Heart right ventricle (tissue), 16 donors: ENCODE measurements around the gene GSX2. TPM values are rescaled to one million over a fixed set of nuclear protein-coding genes. Genes with fewer than 3 reads are reported as not detected.

Source experiments
- ATAC-seq, 8 donors: fragments of 200-7000 bp; cut with Tn5 transposase; one replicate each; pipeline ENCODE4 v1.9.1; 2020; ENCODE audit warnings: mild to moderate bottlenecking in 8 of 8, moderate library complexity in 8 of 8, moderate number of reproducible peaks in 1 of 8
- DNase-seq, 2 donors: peaks; one replicate each; pipeline ENCODE4 v3.0.0-alpha.2; 2020
- H3K27ac ChIP-seq, 10 donors: fragments of 200-600 bp; sonication (generic) in 2 of 10; one replicate each; pipeline versions ENCODE4 v1.5.0 to v1.8.0; 2020 to 2022; ENCODE audit warnings: mild to moderate bottlenecking in 3 of 10
- H3K27me3 ChIP-seq, 7 donors: fragments of 200-600 bp; one replicate each; pipeline ENCODE4 v1.8.0; 2021 to 2022; ENCODE audit warnings: mild to moderate bottlenecking in 2 of 7
- H3K36me3 ChIP-seq, 9 donors: fragments of 200-600 bp; sonication (generic) in 1 of 9; one replicate each; pipeline versions ENCODE4 v1.5.0 to v1.8.0; 2020 to 2022; ENCODE audit warnings: mild to moderate bottlenecking in 2 of 9
- H3K4me1 ChIP-seq, 9 donors: fragments of 200-600 bp; sonication (generic) in 1 of 9; one replicate each; pipeline versions ENCODE4 v1.5.0 to v1.8.0; 2020 to 2022; ENCODE audit warnings: mild to moderate bottlenecking in 4 of 9
- H3K4me3 ChIP-seq, 10 donors: fragments of 200-600 bp; sonication (generic) in 2 of 10; one replicate each; pipeline versions ENCODE4 v1.5.0 to v1.8.0; 2020 to 2022; ENCODE audit warnings: mild to moderate bottlenecking in 7 of 10, moderate library complexity in 2 of 10
- H3K9me3 ChIP-seq, 11 donors: fragments of 200-600 bp in 10 of 11; sonication (generic) in 2 of 11; one replicate each; pipeline versions ENCODE4 v1.5.0 to v1.8.0; 2013 to 2022; ENCODE audit warnings: mild to moderate bottlenecking in 2 of 11, control low read depth in 1 of 11, moderate library complexity in 1 of 11
- WGBS, 2 donors: extraction: QIAGEN DNeasy Blood & Tissue Kit; methylation state at CpG; one replicate each; pipeline ENCODE4 v1.1.7; 2013; ENCODE audit warnings: inconsistent platforms in 1 of 2; 5-methylcytosine and 5-hydroxymethylcytosine counted together
- intact Hi-C, 10 donors: fragments of 100-400 bp; cut with DNase I; formaldehyde crosslinking; loops; one replicate each; pipeline versions ENCODE4 v1.11.1 to v1.14.2; 2022
- polyA plus RNA-seq, 2 donors: library from polyadenylated mRNA; stranded (reverse); fragments of 200-250 nt; gene quantifications; one replicate each; pipeline ENCODE4 v1.2.3, GENCODE V29; 2013
- total RNA-seq, 10 donors: library from RNA; stranded (reverse); fragmentation: NEBNext Ultra II Directional in 3 of 10; extraction: Animal tissue kit (Norgen Biotek cat#: 25700) in 3 of 10; gene quantifications; one replicate each; pipeline versions ENCODE4 v1.2.1 to v1.2.4, GENCODE V29; 2021 to 2023
- TF ChIP-seq, protein P1 (sequence below), 9 donors: fragments of 200-600 bp; sonication (generic) in 2 of 9; IDR thresholded peaks; one replicate each; pipeline versions ENCODE4 v1.5.0 to v1.8.0; 2021 to 2022; ENCODE audit warnings: antibody characterized with exemption in 9 of 9, mild to moderate bottlenecking in 5 of 9, moderate library complexity in 1 of 9
- donor health status: Arrhythmogenic right ventricular cardiomyopathy.
- donor health status: ischemic (EF 13 %, LVEDD 7.1; RV severe dilation, severe dysfunction).
- donor health status: healthy with polysubstance abuse.
- donor health status: DM: no; HTN: yes; CAD: no.
- donor health status: DM: no; HTN: no; CAD: no.
- donor health status: ischemic (EF 25% LVEDD 6.9; RV normal size, moderate dysfunction).
- donor health status: ischemic (EF 25% LVEDD 5.7; RV mildly dilated, moderate dysfunction).
- donor health status: healthy.
- donor health status: DM: yes; HTN: yes; CAD: no.
- donor health status: Ischemic cardiomyopathy.
- donor health status: ischemic (EF 35%, LVEDD 5.7; RV mildly dilated, moderate dysfunction).
- donor health status: nonischemic (EF 11% LVEDD 7.7; RV severe dilation, severe dysfunction).
- donor health status: DM: yes; HTN: yes; CAD: no.
- donor health status: PGD.
- donor health status: ischemic (EF 29% LVEDD 5.4; RV normal size, mild dysfunction).
- donor health status: nonischemic (EF 23%, LVEDD 6.1; RV moderate dilation, normal function).

Gene GSX2
- total and polyA plus RNA-seq, 12 donors: not detected

GRCh38 chr4:54066718-54067129 lies 33.2 kb upstream of the GSX2 start:
- ATAC-seq (peak in 5 of 8 donors; percentile 0 to 26 (median 10)), DNase-seq (peak in 1 of 2 donors; percentile 15)
- 40 to 52% methylated on average over 2 of the region's 2 CpGs for WGBS, 2 donors
- no peaks in the 10 kb centered on the region for H3K36me3 ChIP-seq
- intact Hi-C loops: loop anchor here in 2 of 10 donors (1.0 to 10.0 kb wide), 2 partner anchors 148 to 151 kb away; no protein-coding TSS in a partner anchor
- no peaks in the 10 kb centered on the region for H3K27me3 ChIP-seq
- H3K4me3 ChIP-seq: no peak overlapping the region
- H3K27ac ChIP-seq: peak overlapping the region; percentile 61 to 98 (median 94)
- TF ChIP-seq, protein P1, sequence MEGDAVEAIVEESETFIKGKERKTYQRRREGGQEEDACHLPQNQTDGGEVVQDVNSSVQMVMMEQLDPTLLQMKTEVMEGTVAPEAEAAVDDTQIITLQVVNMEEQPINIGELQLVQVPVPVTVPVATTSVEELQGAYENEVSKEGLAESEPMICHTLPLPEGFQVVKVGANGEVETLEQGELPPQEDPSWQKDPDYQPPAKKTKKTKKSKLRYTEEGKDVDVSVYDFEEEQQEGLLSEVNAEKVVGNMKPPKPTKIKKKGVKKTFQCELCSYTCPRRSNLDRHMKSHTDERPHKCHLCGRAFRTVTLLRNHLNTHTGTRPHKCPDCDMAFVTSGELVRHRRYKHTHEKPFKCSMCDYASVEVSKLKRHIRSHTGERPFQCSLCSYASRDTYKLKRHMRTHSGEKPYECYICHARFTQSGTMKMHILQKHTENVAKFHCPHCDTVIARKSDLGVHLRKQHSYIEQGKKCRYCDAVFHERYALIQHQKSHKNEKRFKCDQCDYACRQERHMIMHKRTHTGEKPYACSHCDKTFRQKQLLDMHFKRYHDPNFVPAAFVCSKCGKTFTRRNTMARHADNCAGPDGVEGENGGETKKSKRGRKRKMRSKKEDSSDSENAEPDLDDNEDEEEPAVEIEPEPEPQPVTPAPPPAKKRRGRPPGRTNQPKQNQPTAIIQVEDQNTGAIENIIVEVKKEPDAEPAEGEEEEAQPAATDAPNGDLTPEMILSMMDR (IDR thresholded peaks at IDR 0.05): no peak
- peaks cover 3 to 42% (median 37%) of the 10 kb centered on the region in 9 donors for H3K4me1 ChIP-seq
- peaks cover 0 to 6% (median 0%) of the 10 kb centered on the region in 11 donors for H3K9me3 ChIP-seq

DNA sequence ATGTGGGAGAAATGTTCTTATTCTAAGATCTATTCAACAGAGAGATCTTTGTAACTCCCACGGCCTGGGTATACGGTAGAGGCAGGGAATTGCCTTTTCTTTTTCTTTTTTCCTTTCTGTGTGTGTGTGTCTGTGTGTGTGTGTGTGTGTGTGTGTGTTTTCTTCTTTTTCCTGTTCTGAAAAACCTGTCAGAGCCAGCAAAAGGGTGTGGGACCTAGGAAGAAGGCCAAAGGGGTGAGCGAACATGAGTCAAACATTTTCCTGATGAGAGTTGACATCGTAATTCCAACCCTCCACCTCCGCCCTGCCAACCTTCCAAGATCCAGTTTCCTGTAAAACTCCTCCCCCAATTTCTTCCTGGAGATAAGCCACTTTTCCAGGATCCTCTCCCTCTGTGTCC lies 32.8 kb upstream of the GSX2 start:
- WGBS, 2 donors: 43 to 44% methylated on average over 5 of the region's 5 CpGs
- TF ChIP-seq, protein P1 (IDR thresholded peaks at IDR 0.05): no peak
- H3K36me3 ChIP-seq: no peaks in the 10 kb centered on the region
- peak; percentile 19 to 72 for DNase-seq
- H3K4me1 ChIP-seq: peaks cover 3 to 37% (median 33%) of the 10 kb centered on the region in 9 donors
- H3K27ac ChIP-seq: peak overlapping the region; percentile 61 to 98 (median 94)
- intact Hi-C loops: loop anchor here in 2 of 10 donors (1.0 to 10.0 kb wide), 2 partner anchors 148 to 150 kb away; no protein-coding TSS in a partner anchor
- H3K27me3 ChIP-seq: no peaks in the 10 kb centered on the region
- peaks cover 0 to 6% (median 0%) of the 10 kb centered on the region in 11 donors for H3K9me3 ChIP-seq
- peak in 6 of 8 donors; percentile 10 to 59 (median 32) for ATAC-seq
- H3K4me3 ChIP-seq: no peak overlapping the region

GRCh38 chr4:54073271-54073880 lies 26.6 kb upstream of the GSX2 start:
- DNase-seq (no peak), ATAC-seq (no peak)
- Histone ChIP-seq H3K9me3 (no peaks in the 10 kb centered on the region), H3K27ac (no peak overlapping the region), H3K27me3 (no peaks in the 10 kb centered on the region), H3K4me1 (no peaks in the 10 kb centered on the region), H3K4me3 (no peak overlapping the region), H3K36me3 (no peaks in the 10 kb centered on the region)
- 93 to 94% methylated on average over 2 of the region's 2 CpGs for WGBS, 2 donors
- TF ChIP-seq, protein P1 (IDR thresholded peaks at IDR 0.05): no peak
- intact Hi-C loops: no loop called here

DNA sequence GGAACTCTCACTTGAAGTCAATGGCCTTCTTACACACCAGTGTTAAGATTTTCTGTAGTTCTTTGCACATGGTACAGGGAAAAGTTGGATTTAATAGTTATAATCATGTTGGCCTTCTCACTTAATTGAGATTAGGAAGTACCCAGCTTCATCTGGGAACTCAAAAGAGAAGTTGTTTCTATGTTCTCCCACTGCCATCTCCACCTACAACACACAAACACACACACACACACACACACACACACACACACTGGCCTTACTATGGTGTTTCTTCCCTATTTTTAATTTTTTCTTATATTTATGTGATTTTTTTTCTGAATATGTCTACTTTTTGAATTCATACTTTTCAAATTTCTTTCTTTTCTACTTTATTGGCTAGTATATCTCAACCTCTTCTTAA lies 25.6 kb upstream of the GSX2 start:
- intact Hi-C loops: no loop called here
- ATAC-seq: no peak
- no peaks in the 10 kb centered on the region for H3K27me3 ChIP-seq
- no peaks in the 10 kb centered on the region for H3K9me3 ChIP-seq
- TF ChIP-seq, protein P1 (IDR thresholded peaks at IDR 0.05): no peak
- DNase-seq: no peak
- H3K4me1 ChIP-seq: no peaks in the 10 kb centered on the region
- no peak overlapping the region for H3K4me3 ChIP-seq
- no peak overlapping the region for H3K27ac ChIP-seq
- no peaks in the 10 kb centered on the region for H3K36me3 ChIP-seq
